K562 (cell line): ENCODE measurements around the gene SRBD1. TPM values are rescaled to one million over a fixed set of nuclear protein-coding genes. Genes with fewer than 3 reads are reported as not detected.
A peak's percentile ranks its signal among the peaks of the same experiment; 100 is the strongest.

Experiments
- ARID1B ChIP-seq: fragments of 450-650 bp; IDR thresholded peaks from 2 replicates; pipeline ENCODE4 v1.6.1; 2016; ENCODE audit warnings: antibody characterized with exemption, mild to moderate bottlenecking, inconsistent platforms
- ARNT ChIP-seq, 2 experiments: fragments of 450-650 bp; IDR thresholded peaks; 2 replicates each; pipeline ENCODE4 v1.6.1; 2016; ENCODE audit warnings: mild to moderate bottlenecking in 1 of 2
- BCL6 ChIP-seq: fragments of 250-450 bp; sonication (Bioruptor Pico); IDR thresholded peaks from 2 replicates; pipeline ENCODE4 v1.4.0; 2020
- CBFA2T3 ChIP-seq: fragments of 450-650 bp; IDR thresholded peaks from 2 replicates; pipeline ENCODE4 v1.6.1; 2017
- CEBPG ChIP-seq, 3 experiments: fragments of 200-800 bp in 1 of 3; sonication (Bioruptor generic) in 1 of 3; sonication (generic) in 1 of 3; formaldehyde crosslinking in 1 of 3; IDR thresholded peaks in 2 of 3; conservative IDR thresholded peaks in 1 of 3; 2 replicates each; pipeline versions ENCODE4 v1.6.1 to v1.8.0; 2016 to 2022; ENCODE audit warnings: missing compliant biosample characterization in 2 of 3, missing genetic modification characterization in 2 of 3, mild to moderate bottlenecking in 1 of 3, missing genetic modification reagents in 1 of 3
- EP300 ChIP-seq: IDR thresholded peaks from 2 replicates; pipeline ENCODE4 v1.6.1; 2012; ENCODE audit warnings: low read length, improper control_type of control experiment
- GABPA ChIP-seq: fragments of 200-800 bp; sonication (Bioruptor generic); conservative IDR thresholded peaks from 2 replicates; pipeline ENCODE4 v1.6.1; 2016; ENCODE audit warnings: low read depth, missing genetic modification characterization, missing compliant biosample characterization
- HDAC6 ChIP-seq: IDR thresholded peaks from 2 replicates; pipeline ENCODE4 v1.6.1; 2012; ENCODE audit warnings: low read depth, mild to moderate bottlenecking, control low read depth, inconsistent platforms, low read length, moderate library complexity
- HSF4 ChIP-seq: fragments of 250-450 bp; sonication (Bioruptor Pico); IDR thresholded peaks from 2 replicates; pipeline ENCODE4 v2.1.2; 2022; ENCODE audit warnings: mild to moderate bottlenecking, moderate library complexity, borderline replicate concordance
- KAT7 ChIP-seq: sonication (generic); formaldehyde crosslinking; IDR thresholded peaks from 2 replicates; pipeline ENCODE4 v1.8.0; 2022; ENCODE audit warnings: missing genetic modification reagents, mild to moderate bottlenecking, borderline replicate concordance
- MAFK ChIP-seq: IDR thresholded peaks from 2 replicates; pipeline ENCODE4 v1.6.1; 2011; ENCODE audit warnings: low read length, improper control_type of control experiment
- PML ChIP-seq: IDR thresholded peaks from 2 replicates; pipeline ENCODE4 v1.6.1; 2012; ENCODE audit warnings: low read length, inconsistent platforms
- SMARCB1 ChIP-seq: IDR thresholded peaks from 2 replicates; pipeline ENCODE4 v1.6.1; 2011; ENCODE audit warnings: improper control_type of control experiment, low read depth; ENCODE audit not compliant: insufficient read length
- TAL1 ChIP-seq: fragments of 450-650 bp; IDR thresholded peaks from 2 replicates; pipeline ENCODE4 v1.6.1; 2016; ENCODE audit warnings: mild to moderate bottlenecking
- TEAD4 ChIP-seq, 2 experiments: sonication (generic) in 1 of 2; formaldehyde crosslinking in 1 of 2; IDR thresholded peaks; 2 replicates each; pipeline versions ENCODE4 v1.6.1 to v1.8.0; 2012 to 2022; ENCODE audit warnings: borderline replicate concordance in 1 of 2, inconsistent platforms in 1 of 2, low read length in 1 of 2, mild to moderate bottlenecking in 1 of 2, missing genetic modification reagents in 1 of 2
- ZNF124 ChIP-seq: sonication (generic); formaldehyde crosslinking; IDR thresholded peaks from 2 replicates; pipeline ENCODE4 v1.8.1; 2022; ENCODE audit warnings: missing genetic modification reagents
- ZNF316 ChIP-seq: fragments of 450-650 bp; IDR thresholded peaks from 2 replicates; pipeline ENCODE4 v1.6.1; 2016
- polyA plus RNA-seq, 8 experiments: library from polyadenylated mRNA; depleted of rRNA in 4 of 8; stranded (reverse) in 5 of 8; unstranded in 3 of 8; fragments of >200 nt; fragmentation: Nextera tagmentation in 2 of 8; fragmentation: Illumina TruSeq in 1 of 8; extraction: Ambion mirVana in 2 of 8; extraction: Trizol in 1 of 8; gene quantifications; 2 replicates each; pipeline versions ENCODE4 v1.2.1 to v1.2.3, GENCODE V29; 2011 to 2014; ENCODE audit warnings: inconsistent platforms in 1 of 8, missing spikeins in 1 of 8
- total RNA-seq, 7 experiments: library from RNA; depleted of rRNA in 6 of 7; stranded (reverse); fragments of >200 nt in 6 of 7; fragmentation: Illumina TruSeq in 2 of 7; extraction: Trizol in 2 of 7; gene quantifications; 2 replicates each; pipeline versions ENCODE4 v1.2.1 to v1.2.3, GENCODE V29; 2011 to 2021; ENCODE audit warnings: low replicate concordance in 1 of 7
- TF ChIP-seq, protein P1 (sequence below), 2 experiments: fragments of 450-650 bp; IDR thresholded peaks; 2 replicates each; pipeline ENCODE4 v1.6.1; 2016
- TF ChIP-seq, protein P2 (sequence below): fragments of 450-650 bp; IDR thresholded peaks from 2 replicates; pipeline ENCODE4 v1.6.1; 2016; ENCODE audit warnings: borderline replicate concordance
- TF ChIP-seq, protein P3 (sequence below): fragments of 450-650 bp; IDR thresholded peaks from 2 replicates; pipeline ENCODE4 v1.6.1; 2016; ENCODE audit warnings: low read depth, mild to moderate bottlenecking, moderate library complexity
- TF ChIP-seq, protein P4 (sequence below): IDR thresholded peaks from 2 replicates; pipeline ENCODE4 v1.6.1; 2011; ENCODE audit not compliant: insufficient read length; ENCODE audit errors: extremely low read depth
- TF ChIP-seq, protein P5 (sequence below), 2 experiments: fragments of 450-650 bp; conservative IDR thresholded peaks; 2 replicates each; pipeline ENCODE4 v1.6.1; 2017; ENCODE audit warnings: mild to moderate bottlenecking in 2 of 2, moderate library complexity in 2 of 2

SRBD1 gene
- total and polyA plus RNA-seq, 9 of the 15 experiments (the other 6 are each of a cell fraction or from before 2014, with no cell fraction given) = 6.9 to 23.2 (median 14.7) TPM

DNA sequence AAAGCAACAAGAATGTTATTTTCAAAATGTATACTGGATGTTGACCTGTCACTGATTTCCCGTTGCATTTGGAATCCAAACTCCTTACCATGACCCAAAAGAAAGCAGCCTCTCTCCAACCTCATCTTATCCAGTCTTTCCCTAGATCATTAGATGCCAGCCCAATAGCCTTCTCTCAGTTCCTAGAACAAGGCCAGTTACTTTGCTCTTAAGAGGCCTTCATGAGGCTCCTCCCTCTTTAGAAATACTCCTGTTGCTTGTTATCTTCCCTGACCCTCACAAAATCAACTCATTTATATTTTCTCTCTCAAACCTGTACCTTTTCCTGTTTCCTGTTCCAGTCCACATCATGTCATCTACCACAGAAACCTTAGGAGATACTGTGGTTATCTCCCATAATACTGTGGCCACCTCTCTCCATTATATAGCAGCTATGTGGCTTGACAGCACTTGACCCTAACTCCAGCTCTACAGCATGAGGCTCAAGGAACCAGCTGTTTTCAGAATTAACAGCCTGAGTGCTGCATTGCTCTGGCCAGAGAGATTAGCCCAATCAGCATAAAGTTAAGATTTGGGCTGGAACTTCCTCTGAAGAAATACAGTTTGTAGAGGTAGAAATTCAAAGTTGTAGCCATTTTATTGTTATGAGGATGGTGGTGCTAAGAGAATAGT is 22.8 kb downstream of the SRBD1 start (continued):
- TF ChIP-seq KAT7 (CRISPR knock-in tag) (no peak), ZNF316 (peak; percentile 95), HSF4 (CRISPR knock-in tag) (no peak), TEAD4 (IDR thresholded peaks at IDR 0.05; ENCODE audit: low read length) (peak; percentile 72), TEAD4 (CRISPR knock-in tag; IDR thresholded peaks at IDR 0.05; ENCODE audit: borderline replicate concordance) (no peak), HDAC6 (no peak), EP300 (peak; percentile 22; the same call in 1 of the 2 replicates), SMARCB1 (no peak), BCL6 (no peak), PML (0 out of 2 replicates have a peak, but pooled peaks have one; percentile 22), ARID1B (peak; percentile 49; the same call in 1 of the 2 replicates), ARNT (IDR thresholded peaks at IDR 0.05) (no peak), MAFK (peak; percentile 55; the same call in 1 of the 2 replicates), TAL1 (peak; percentile 25; the same call in 1 of the 2 replicates), GABPA (tag) (0 out of 2 replicates have a peak, but pooled peaks have one; percentile 34), CBFA2T3 (peak; percentile 84), CEBPG (CRISPR knock-in tag; IDR thresholded peaks at IDR 0.05) (no peak), CEBPG (tag; conservative IDR thresholded peaks at IDR 0.05 in 1 of 2, IDR thresholded peaks at IDR 0.05 in 1 of 2) (no peak), ZNF124 (CRISPR knock-in tag) (no peak)
- TF ChIP-seq, protein P1, sequence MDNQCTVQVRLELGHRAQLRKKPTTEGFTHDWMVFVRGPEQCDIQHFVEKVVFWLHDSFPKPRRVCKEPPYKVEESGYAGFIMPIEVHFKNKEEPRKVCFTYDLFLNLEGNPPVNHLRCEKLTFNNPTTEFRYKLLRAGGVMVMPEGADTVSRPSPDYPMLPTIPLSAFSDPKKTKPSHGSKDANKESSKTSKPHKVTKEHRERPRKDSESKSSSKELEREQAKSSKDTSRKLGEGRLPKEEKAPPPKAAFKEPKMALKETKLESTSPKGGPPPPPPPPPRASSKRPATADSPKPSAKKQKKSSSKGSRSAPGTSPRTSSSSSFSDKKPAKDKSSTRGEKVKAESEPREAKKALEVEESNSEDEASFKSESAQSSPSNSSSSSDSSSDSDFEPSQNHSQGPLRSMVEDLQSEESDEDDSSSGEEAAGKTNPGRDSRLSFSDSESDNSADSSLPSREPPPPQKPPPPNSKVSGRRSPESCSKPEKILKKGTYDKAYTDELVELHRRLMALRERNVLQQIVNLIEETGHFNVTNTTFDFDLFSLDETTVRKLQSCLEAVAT (IDR thresholded peaks at IDR 0.05) = peak in 1 of 2 experiments; percentile 47; a peak in 1 of 4 replicates
- TF ChIP-seq, protein P2, sequence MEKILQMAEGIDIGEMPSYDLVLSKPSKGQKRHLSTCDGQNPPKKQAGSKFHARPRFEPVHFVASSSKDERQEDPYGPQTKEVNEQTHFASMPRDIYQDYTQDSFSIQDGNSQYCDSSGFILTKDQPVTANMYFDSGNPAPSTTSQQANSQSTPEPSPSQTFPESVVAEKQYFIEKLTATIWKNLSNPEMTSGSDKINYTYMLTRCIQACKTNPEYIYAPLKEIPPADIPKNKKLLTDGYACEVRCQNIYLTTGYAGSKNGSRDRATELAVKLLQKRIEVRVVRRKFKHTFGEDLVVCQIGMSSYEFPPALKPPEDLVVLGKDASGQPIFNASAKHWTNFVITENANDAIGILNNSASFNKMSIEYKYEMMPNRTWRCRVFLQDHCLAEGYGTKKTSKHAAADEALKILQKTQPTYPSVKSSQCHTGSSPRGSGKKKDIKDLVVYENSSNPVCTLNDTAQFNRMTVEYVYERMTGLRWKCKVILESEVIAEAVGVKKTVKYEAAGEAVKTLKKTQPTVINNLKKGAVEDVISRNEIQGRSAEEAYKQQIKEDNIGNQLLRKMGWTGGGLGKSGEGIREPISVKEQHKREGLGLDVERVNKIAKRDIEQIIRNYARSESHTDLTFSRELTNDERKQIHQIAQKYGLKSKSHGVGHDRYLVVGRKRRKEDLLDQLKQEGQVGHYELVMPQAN = peak; percentile 29; the same call in 1 of the 2 replicates
- TF ChIP-seq, protein P3, sequence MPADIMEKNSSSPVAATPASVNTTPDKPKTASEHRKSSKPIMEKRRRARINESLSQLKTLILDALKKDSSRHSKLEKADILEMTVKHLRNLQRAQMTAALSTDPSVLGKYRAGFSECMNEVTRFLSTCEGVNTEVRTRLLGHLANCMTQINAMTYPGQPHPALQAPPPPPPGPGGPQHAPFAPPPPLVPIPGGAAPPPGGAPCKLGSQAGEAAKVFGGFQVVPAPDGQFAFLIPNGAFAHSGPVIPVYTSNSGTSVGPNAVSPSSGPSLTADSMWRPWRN = peak; percentile 59; the same call in 1 of the 2 replicates
- TF ChIP-seq, protein P4, sequence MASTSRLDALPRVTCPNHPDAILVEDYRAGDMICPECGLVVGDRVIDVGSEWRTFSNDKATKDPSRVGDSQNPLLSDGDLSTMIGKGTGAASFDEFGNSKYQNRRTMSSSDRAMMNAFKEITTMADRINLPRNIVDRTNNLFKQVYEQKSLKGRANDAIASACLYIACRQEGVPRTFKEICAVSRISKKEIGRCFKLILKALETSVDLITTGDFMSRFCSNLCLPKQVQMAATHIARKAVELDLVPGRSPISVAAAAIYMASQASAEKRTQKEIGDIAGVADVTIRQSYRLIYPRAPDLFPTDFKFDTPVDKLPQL = no peak
- TF ChIP-seq, protein P5, sequence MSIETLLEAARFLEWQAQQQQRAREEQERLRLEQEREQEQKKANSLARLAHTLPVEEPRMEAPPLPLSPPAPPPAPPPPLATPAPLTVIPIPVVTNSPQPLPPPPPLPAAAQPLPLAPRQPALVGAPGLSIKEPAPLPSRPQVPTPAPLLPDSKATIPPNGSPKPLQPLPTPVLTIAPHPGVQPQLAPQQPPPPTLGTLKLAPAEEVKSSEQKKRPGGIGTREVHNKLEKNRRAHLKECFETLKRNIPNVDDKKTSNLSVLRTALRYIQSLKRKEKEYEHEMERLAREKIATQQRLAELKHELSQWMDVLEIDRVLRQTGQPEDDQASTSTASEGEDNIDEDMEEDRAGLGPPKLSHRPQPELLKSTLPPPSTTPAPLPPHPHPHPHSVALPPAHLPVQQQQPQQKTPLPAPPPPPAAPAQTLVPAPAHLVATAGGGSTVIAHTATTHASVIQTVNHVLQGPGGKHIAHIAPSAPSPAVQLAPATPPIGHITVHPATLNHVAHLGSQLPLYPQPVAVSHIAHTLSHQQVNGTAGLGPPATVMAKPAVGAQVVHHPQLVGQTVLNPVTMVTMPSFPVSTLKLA (conservative IDR thresholded peaks at IDR 0.05) = 0 out of 4 replicates have a peak, but pooled peaks of 1 of the 2 experiments have one; percentile 21
